ENCODE measurements around the gene CAND1. TPM values are rescaled to one million over a fixed set of nuclear protein-coding genes. Genes with fewer than 3 reads are reported as not detected.

Gene CAND1
- total RNA-seq, 2 donors from 2014 or later: 48.7 to 53.0 TPM

DNA sequence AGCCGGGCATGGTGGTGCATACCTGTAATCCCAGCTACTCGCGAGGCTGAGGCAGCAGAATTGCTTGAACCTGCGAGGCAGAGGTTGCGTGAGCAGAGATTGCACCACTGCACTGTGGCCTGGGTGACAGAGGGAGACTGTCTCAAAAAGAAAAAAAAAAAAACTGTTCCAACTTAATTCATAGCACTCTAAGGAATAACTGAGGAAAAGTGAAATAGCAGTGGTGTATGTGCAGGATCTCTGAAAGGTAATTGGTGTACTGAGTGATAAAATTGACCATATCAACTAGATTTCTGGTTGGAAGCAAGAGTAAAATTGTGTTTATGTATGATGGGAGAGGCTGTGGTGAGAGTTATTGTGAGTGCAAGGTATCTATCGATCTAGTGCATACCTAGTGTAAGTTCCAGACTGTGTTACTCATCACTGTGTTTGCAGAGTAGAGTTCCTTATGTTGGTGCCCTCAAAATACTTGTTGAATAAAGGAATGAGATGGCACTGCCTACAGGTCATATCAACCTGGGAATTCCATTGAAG lies 6.3 kb downstream of the CAND1 start:
- ATAC-seq: no peak
- intact Hi-C loops (cut with DNase I): no loop called here
- no peak for DNase-seq

- intact Hi-C loops (cut with DNase I): no loop called here
- DNase-seq (no peak), ATAC-seq (no peak)
Measured at GRCh38 chr12:67276421-67276820, 7.3 kb downstream of the CAND1 start.

GRCh38 chr12:67279637-67280036 lies 10.5 kb downstream of the CAND1 start:
- DNase-seq: no peak
- intact Hi-C loops (cut with DNase I): no loop called here

DNA sequence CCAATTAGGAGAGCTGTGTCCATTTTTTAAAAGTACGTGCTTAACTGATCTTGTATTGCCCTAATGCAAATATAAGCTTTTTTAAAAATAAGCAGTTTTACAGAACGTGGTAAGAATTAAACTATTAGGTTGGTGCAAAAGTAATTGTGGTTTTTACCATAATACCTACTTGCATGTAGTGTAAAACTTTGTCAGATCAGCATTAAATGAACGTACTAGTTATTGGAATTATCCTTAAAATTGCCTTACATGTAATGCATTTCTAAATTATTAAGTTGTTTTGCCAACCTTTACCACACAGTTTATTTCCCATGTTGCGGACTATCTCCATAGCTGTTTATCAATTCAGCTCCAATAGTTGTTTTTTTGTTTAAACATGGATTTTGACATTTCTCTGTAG lies 10.9 kb downstream of the CAND1 start:
- ATAC-seq (no peak), DNase-seq (no peak)
- intact Hi-C loops (cut with DNase I): no loop called here

More at GRCh38 chr12:67279637-67280036, 10.5 kb downstream of the CAND1 start:
- no peak for ATAC-seq

DNA sequence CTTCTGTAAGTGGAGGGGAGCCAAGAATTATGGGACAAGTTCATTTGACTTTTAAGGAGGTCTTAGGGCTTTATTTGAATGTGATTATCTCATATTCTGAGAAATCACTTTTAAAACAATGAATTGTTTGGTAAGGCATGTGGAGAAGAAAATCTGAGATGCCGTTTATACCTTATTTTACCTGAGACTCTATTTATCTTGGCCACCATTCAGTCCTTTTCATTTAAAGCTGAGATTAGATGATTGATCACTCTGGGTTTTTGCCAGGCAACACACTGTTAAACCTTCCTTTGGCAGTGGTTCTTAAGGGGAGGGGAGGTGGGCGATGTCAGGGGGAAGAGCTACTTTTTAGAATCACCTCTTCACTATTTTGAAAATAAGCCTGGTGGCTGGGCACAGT lies 11.4 kb downstream of the CAND1 start:
- ATAC-seq (no peak), DNase-seq (no peak)
- intact Hi-C loops (cut with DNase I): no loop called here

DNA sequence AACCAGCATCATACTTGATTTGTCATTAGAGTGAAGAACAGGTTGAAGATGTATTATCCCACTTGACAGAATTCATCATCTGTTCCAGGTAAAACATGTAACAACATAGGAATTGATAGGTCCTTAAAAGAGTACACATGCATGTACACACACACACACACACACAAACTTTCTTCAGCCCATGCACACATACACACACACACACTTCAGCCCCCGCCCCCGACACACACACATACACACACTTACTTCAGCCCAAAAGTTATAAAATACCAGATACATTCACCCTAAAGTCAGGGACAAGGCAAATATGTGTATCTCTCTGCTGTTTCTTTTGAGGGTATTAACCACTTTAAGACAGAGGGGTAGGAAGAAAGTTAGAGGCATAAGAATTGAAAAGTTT lies 15.4 kb downstream of the CAND1 start:
- intact Hi-C loops (cut with DNase I): no loop called here
- DNase-seq (no peak), ATAC-seq (no peak)

GRCh38 chr12:67286257-67286656 lies 17.1 kb downstream of the CAND1 start:
- intact Hi-C loops (cut with DNase I): no loop called here
- DNase-seq (no peak), ATAC-seq (no peak)

DNA sequence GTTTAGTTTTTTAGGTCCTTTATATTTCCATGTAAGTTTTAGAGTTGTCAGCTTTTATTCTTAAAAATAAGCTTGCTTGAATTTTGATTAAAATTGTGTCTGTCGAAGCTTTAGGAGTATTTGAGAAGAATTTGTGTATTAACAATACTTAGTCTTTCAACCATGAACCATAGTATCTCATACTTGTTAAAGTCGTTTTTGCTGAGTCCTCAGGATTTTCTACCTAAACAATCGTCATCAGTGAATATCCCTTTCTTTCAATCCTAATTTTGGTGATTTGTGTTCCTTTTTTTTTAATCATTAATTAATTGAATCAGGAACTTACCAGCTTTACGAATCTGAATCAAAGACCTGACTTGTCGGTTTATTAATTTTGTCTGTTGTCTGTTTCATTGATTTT lies 18.2 kb downstream of the CAND1 start:
- ATAC-seq (no peak), DNase-seq (no peak)
- intact Hi-C loops (cut with DNase I): no loop called here

DNA sequence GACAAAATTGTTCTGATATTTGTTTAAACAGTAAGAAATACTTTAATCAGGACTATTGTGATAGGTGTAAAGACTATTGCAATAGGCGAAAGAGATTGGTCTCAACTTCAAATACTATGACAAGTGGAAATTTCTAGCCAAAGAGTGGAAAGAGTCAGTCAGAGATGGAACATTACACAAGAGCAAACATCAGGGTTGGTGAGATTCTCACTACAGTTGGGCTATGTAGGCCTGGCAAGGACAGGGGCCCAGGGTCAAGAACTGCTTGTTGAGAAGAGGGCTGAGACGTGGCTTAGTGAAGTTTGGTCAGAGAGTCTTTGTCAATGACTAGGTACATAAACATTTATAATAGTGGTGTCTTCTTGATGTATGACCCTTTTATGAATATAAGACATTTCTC lies 19.4 kb downstream of the CAND1 start:
- intact Hi-C loops (cut with DNase I): no loop called here
- ATAC-seq: no peak
- DNase-seq: no peak

DNA sequence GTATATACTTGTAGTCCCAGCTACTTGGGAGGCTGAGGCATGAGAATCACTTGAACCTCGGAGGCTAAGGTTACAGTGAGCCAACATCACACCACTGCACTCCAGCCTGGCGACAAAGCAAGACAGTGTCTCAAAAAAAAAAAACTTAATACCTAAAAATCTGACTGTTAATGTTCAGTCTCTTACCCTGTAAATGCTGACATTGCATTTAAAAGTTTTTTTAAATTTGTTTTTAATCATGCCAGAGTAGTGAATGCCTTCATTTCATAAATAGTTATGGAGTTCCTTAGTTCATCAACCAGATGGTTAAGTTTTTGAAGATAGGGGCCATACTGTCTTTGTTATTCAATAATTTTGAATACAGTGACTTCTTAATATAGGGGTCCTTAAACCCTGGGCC lies 21.2 kb downstream of the CAND1 start:
- no peak for ATAC-seq
- no peak for DNase-seq
- intact Hi-C loops (cut with DNase I): no loop called here

- intact Hi-C loops (cut with DNase I): no loop called here
- ATAC-seq (no peak), DNase-seq (no peak)
Measured at GRCh38 chr12:67299526-67299925, 30.4 kb downstream of the CAND1 start.

DNA sequence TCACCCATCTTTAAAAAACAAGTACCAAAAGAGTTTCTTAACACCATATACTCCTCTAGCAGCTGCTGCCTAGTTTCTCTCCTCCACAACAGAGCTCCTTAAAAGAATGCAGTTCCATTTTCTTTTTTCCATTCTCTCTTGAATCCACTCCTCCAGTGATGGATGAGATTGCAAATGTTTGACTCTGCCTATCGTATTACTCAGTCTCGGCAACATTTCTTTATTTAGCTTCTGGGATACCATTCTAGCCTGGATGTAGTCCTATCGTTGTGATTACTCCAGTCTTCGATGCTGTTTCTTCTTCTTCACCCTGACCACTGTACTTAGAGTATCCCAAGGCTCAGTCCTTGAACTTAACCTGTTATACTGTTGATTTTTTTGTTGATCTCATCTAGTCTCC lies 30.8 kb downstream of the CAND1 start:
- no peak for DNase-seq
- intact Hi-C loops (cut with DNase I): no loop called here
- no peak for ATAC-seq

- intact Hi-C loops (cut with DNase I): no loop called here
Measured at GRCh38 chr12:67302162-67302561, 33.0 kb downstream of the CAND1 start.

GRCh38 chr12:67305544-67305943 lies 36.4 kb downstream of the CAND1 start:
- DNase-seq (no peak), ATAC-seq (no peak)
- intact Hi-C loops (cut with DNase I): no loop called here

More at GRCh38 chr12:67302162-67302561, 33.0 kb downstream of the CAND1 start:
- DNase-seq (no peak), ATAC-seq (no peak)

GRCh38 chr12:67306712-67307111 lies 37.6 kb downstream of the CAND1 start:
- ATAC-seq: no peak
- no peak for DNase-seq
- intact Hi-C loops (cut with DNase I): no loop called here

- DNase-seq (no peak), ATAC-seq (no peak)
- intact Hi-C loops (cut with DNase I): no loop called here
Measured at GRCh38 chr12:67315661-67316060, 46.5 kb downstream of the CAND1 start.

- intact Hi-C loops (cut with DNase I): no loop called here
- DNase-seq: no peak
- no peak for ATAC-seq
Measured at GRCh38 chr12:67318786-67319185, 49.6 kb downstream of the CAND1 start.

GRCh38 chr12:67319936-67320335 lies 50.8 kb downstream of the CAND1 start:
- DNase-seq: no peak
- intact Hi-C loops (cut with DNase I): no loop called here
- ATAC-seq: no peak

DNA sequence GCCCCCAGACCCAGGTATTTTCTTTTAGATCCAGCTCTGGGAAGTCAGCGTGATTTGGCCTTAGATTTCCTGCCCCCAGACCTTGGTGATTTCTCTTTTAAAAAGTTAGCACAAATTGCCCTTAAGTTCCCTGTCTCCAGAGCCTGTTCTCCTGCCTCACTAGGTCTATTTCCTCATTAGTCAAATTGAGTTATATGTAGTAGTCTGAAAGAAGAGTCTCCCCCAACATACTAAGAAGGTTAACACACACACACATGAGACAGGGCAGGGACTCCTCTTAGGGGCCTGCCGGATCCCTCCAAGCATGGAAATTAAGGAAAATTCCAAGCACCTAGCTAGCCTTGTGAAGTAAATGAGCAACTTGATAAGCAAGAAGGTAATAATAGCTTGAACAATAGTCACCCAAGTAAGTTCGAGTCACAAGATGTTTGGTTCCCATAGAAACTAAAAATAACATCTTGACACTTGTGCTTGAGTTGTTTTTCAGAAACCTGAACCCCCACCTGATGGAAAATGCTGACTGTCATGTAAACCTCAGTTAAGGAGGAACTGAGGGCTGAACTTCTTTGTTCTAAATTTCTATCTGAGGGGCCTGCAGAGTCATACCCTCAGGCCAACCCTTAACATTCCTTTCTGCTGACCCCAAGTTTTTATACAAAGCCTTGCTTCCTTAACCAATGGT lies 51.6 kb downstream of the CAND1 start:
- intact Hi-C loops (cut with DNase I): no loop called here
- ATAC-seq: no peak

DNA sequence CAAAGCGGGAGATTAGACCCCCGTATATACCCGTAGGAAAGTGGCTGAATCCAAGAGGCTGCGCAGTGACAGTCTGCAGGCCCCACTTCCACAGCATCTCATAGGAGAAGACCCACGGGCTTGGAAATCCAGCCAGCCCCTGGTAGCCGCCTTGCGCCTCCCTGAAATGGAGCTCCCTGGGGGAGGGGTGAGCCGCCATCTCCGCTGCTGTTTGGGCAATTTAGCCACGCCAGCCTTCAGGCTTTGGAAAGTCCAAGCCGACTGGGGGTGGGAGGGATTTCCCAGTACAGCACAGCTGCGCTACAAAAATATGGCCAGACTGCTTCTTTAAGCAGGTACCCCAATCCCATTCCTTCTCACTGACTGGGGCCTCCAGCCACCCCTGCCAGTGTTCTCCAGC lies 53.4 kb downstream of the CAND1 start:
- DNase-seq (no peak), ATAC-seq (no peak)
- intact Hi-C loops (cut with DNase I): no loop called here

More for the DNA sequence above, 51.6 kb downstream of the CAND1 start:
- DNase-seq: no peak

- DNase-seq (no peak), ATAC-seq (peak in 1 of 2 donors; percentile 18)
- intact Hi-C loops (cut with DNase I): no loop called here
Measured at GRCh38 chr12:67323007-67323406, 53.8 kb downstream of the CAND1 start.

Data from left cardiac atrium (tissue), 4 donors.